ENCODE data around the gene PODN. TPM values are rescaled to one million over a fixed set of nuclear protein-coding genes. Genes with fewer than 3 reads are reported as not detected.

PODN gene
- total RNA-seq, 3 donors from 2014 or later, result 55.1 to 246 (median 83.1) TPM

DNA sequence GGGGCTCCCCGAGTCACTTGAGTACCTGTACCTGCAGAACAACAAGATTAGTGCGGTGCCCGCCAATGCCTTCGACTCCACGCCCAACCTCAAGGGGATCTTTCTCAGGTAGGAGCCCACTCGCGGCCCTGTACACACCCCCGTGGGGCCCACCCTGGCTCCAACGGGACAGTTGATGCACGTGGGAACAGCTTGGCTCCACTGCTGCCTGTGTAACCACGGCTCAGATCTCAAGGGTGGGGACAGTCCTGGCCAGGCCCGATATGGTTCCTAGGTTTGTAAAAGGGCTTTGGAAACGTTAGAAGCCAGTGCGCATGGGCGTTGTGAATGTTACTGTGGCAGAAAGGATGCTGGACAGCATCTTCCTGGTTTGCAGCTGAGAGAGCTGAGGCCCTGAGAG is 18.8 kb downstream of the PODN start:
- H3K27ac ChIP-seq, result no peak overlapping the region
- H3K27me3 ChIP-seq, result no peaks in the 10 kb centered on the region
- no peaks in the 10 kb centered on the region for H3K9me3 ChIP-seq
- intact Hi-C loops (cut with DNase I; ENCODE audit: low total_unique reads), result no loop called here
- no peak for DNase-seq (ENCODE audit: low spot score in 2 of 2)
- TF ChIP-seq POLR2A (IDR thresholded peaks at IDR 0.05) (no peak), POLR2AphosphoS5 (IDR thresholded peaks at IDR 0.05) (no peak)
- TF ChIP-seq, protein P1, sequence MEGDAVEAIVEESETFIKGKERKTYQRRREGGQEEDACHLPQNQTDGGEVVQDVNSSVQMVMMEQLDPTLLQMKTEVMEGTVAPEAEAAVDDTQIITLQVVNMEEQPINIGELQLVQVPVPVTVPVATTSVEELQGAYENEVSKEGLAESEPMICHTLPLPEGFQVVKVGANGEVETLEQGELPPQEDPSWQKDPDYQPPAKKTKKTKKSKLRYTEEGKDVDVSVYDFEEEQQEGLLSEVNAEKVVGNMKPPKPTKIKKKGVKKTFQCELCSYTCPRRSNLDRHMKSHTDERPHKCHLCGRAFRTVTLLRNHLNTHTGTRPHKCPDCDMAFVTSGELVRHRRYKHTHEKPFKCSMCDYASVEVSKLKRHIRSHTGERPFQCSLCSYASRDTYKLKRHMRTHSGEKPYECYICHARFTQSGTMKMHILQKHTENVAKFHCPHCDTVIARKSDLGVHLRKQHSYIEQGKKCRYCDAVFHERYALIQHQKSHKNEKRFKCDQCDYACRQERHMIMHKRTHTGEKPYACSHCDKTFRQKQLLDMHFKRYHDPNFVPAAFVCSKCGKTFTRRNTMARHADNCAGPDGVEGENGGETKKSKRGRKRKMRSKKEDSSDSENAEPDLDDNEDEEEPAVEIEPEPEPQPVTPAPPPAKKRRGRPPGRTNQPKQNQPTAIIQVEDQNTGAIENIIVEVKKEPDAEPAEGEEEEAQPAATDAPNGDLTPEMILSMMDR (IDR thresholded peaks at IDR 0.05), result no peak
- H3K4me3 ChIP-seq, result no peak overlapping the region
- H3K4me1 ChIP-seq, result no peaks in the 10 kb centered on the region
- H3K36me3 ChIP-seq, result no peaks in the 10 kb centered on the region

GRCh38 chr1:53081384-53082066 is 19.5 kb downstream of the PODN start:
- H3K27me3 ChIP-seq, result no peaks in the 10 kb centered on the region
- no peaks in the 10 kb centered on the region for H3K4me1 ChIP-seq
- intact Hi-C loops (cut with DNase I; ENCODE audit: low total_unique reads), result no loop called here
- no peak overlapping the region for H3K27ac ChIP-seq
- H3K4me3 ChIP-seq, result no peak overlapping the region
- TF ChIP-seq POLR2AphosphoS5 (IDR thresholded peaks at IDR 0.05) (no peak), POLR2A (IDR thresholded peaks at IDR 0.05) (no peak)
- TF ChIP-seq, protein P1 (IDR thresholded peaks at IDR 0.05), result no peak
- no peaks in the 10 kb centered on the region for H3K36me3 ChIP-seq
- DNase-seq (ENCODE audit: low spot score in 2 of 2), result no peak
- H3K9me3 ChIP-seq, result no peaks in the 10 kb centered on the region

DNA sequence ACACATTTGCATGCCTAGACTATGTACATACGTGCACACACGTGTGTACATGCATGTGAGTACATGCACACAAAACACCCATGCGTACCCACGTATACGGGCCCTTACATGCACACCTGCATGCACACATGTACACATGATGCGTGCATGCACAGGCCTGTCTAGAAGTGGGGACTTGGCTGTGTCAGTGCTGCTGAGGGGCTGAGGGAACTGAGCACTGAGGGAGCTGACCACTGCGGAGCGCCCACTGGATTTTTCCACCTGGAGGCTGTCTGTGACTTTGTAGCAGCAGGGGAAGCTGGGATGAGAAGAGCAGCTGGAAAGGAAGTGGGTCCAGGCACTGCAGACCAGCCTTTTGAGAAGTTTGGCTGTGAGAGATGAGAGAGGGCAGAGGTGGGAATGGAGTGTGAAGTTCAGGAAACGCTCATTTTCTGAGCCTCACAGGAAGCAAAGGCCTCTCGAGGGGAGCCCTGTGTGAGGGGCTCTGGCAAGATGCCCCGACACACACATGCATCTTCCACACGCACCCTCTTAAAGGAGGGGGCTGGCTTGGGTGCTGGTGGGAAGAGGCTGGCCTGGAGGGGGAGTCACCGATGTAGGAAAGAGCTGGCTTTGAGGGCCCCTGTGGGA is 20.9 kb downstream of the PODN start:
- no peaks in the 10 kb centered on the region for H3K27me3 ChIP-seq
- no peaks in the 10 kb centered on the region for H3K36me3 ChIP-seq
- H3K4me1 ChIP-seq, result no peaks in the 10 kb centered on the region
- no peak overlapping the region for H3K4me3 ChIP-seq
- intact Hi-C loops (cut with DNase I; ENCODE audit: low total_unique reads), result no loop called here
- DNase-seq (ENCODE audit: low spot score in 2 of 2), result no peak
- no peak for TF ChIP-seq POLR2A (IDR thresholded peaks at IDR 0.05)
- TF ChIP-seq POLR2AphosphoS5 (IDR thresholded peaks at IDR 0.05), result no peak
- TF ChIP-seq, protein P1 (IDR thresholded peaks at IDR 0.05), result no peak
- no peaks in the 10 kb centered on the region for H3K9me3 ChIP-seq
- no peak overlapping the region for H3K27ac ChIP-seq

DNA sequence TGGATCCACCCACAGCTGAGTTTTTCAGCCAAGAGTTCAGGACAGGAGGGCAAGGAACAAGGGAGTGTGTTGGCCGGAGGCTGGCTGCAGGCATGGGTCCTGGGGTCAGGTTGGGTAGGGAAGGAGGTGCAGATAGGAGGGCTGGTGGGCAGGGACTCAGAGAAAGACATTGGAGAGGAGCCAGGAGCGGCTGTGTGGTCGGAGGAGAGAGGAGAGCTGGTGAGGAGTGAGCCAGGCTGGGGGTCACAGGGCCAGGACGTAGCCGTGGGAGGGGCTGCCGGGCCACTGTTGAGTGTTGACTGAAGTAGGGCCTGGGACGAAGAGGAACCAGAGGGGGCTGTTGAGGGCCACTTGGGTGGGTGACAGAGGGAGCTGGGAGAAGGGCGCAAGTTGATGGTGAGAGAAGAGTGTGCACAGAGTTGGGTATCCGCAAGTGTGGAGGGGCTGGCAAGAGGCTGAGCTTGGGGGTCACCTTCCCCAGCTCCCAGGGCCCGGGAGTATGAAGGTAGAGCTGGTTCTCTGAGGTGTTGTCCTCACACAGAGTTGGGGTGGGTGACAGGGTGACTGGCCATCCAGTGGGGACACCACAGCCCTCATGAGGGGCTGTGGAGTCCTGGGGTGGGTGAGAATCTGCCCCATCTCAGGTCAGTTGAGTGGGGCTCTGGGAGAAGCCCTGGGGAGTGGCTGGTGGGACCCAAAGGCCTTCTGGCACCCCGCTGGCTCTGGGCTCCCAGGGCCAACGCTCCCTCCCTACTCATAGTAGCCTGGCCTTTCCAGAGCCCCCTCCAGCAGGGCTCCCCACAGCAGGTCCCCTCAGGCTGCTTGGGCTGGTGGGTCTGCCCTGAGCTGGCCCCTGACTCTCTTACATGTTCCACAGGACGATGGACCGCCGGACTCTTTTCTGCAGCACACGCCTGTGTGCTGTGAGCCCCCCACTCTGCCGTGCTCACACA is 21.9 kb downstream of the PODN start:
- no peaks in the 10 kb centered on the region for H3K27me3 ChIP-seq
- no peaks in the 10 kb centered on the region for H3K9me3 ChIP-seq
- H3K27ac ChIP-seq, result peak overlapping the region in 1 of 2 donors; percentile 12
- no peak overlapping the region for H3K4me3 ChIP-seq
- no peak for DNase-seq (ENCODE audit: low spot score in 2 of 2)
- H3K36me3 ChIP-seq, result no peaks in the 10 kb centered on the region
- H3K4me1 ChIP-seq, result no peaks in the 10 kb centered on the region
- TF ChIP-seq POLR2AphosphoS5 (IDR thresholded peaks at IDR 0.05) (no peak), POLR2A (IDR thresholded peaks at IDR 0.05) (no peak)
- TF ChIP-seq, protein P1 (IDR thresholded peaks at IDR 0.05), result no peak
- intact Hi-C loops (cut with DNase I; ENCODE audit: low total_unique reads), result no loop called here
